Heart right ventricle (tissue), 16 donors: ENCODE data around the gene AADAC. TPM values are rescaled to one million over a fixed set of nuclear protein-coding genes. Genes with fewer than 3 reads are reported as not detected.
"Not testable (repeated sequence)": the region's sequence is repeated elsewhere in the genome, so short reads cannot be mapped to it uniquely, and the experiment has no call there.

Experiments used
- ATAC-seq, 8 donors: fragments of 200-7000 bp; cut with Tn5 transposase; one replicate each; pipeline ENCODE4 v1.9.1; 2020; ENCODE audit warnings: mild to moderate bottlenecking in 8 of 8, moderate library complexity in 8 of 8, moderate number of reproducible peaks in 1 of 8
- DNase-seq, 2 donors: peaks; one replicate each; pipeline ENCODE4 v3.0.0-alpha.2; 2020
- H3K27ac ChIP-seq, 10 donors: fragments of 200-600 bp; sonication (generic) in 2 of 10; one replicate each; pipeline versions ENCODE4 v1.5.0 to v1.8.0; 2020 to 2022; ENCODE audit warnings: mild to moderate bottlenecking in 3 of 10
- H3K27me3 ChIP-seq, 7 donors: fragments of 200-600 bp; one replicate each; pipeline ENCODE4 v1.8.0; 2021 to 2022; ENCODE audit warnings: mild to moderate bottlenecking in 2 of 7
- H3K36me3 ChIP-seq, 9 donors: fragments of 200-600 bp; sonication (generic) in 1 of 9; one replicate each; pipeline versions ENCODE4 v1.5.0 to v1.8.0; 2020 to 2022; ENCODE audit warnings: mild to moderate bottlenecking in 2 of 9
- H3K4me1 ChIP-seq, 9 donors: fragments of 200-600 bp; sonication (generic) in 1 of 9; one replicate each; pipeline versions ENCODE4 v1.5.0 to v1.8.0; 2020 to 2022; ENCODE audit warnings: mild to moderate bottlenecking in 4 of 9
- H3K4me3 ChIP-seq, 10 donors: fragments of 200-600 bp; sonication (generic) in 2 of 10; one replicate each; pipeline versions ENCODE4 v1.5.0 to v1.8.0; 2020 to 2022; ENCODE audit warnings: mild to moderate bottlenecking in 7 of 10, moderate library complexity in 2 of 10
- H3K9me3 ChIP-seq, 11 donors: fragments of 200-600 bp in 10 of 11; sonication (generic) in 2 of 11; one replicate each; pipeline versions ENCODE4 v1.5.0 to v1.8.0; 2013 to 2022; ENCODE audit warnings: mild to moderate bottlenecking in 2 of 11, control low read depth in 1 of 11, moderate library complexity in 1 of 11
- WGBS, 2 donors: extraction: QIAGEN DNeasy Blood & Tissue Kit; methylation state at CpG; one replicate each; pipeline ENCODE4 v1.1.7; 2013; ENCODE audit warnings: inconsistent platforms in 1 of 2; 5-methylcytosine and 5-hydroxymethylcytosine counted together
- intact Hi-C, 10 donors: fragments of 100-400 bp; cut with DNase I; formaldehyde crosslinking; loops; one replicate each; pipeline versions ENCODE4 v1.11.1 to v1.14.2; 2022
- long read RNA-seq, 3 donors: library from polyadenylated mRNA; unstranded; transcript quantifications; one replicate each; pipeline ENCODE4 v2.0.0, GENCODE V29; 2020 to 2021
- polyA plus RNA-seq, 2 donors: library from polyadenylated mRNA; stranded (reverse); fragments of 200-250 nt; gene quantifications; one replicate each; pipeline ENCODE4 v1.2.3, GENCODE V29; 2013
- total RNA-seq, 10 donors: library from RNA; stranded (reverse); fragmentation: NEBNext Ultra II Directional in 3 of 10; extraction: Animal tissue kit (Norgen Biotek cat#: 25700) in 3 of 10; gene quantifications; one replicate each; pipeline versions ENCODE4 v1.2.1 to v1.2.4, GENCODE V29; 2021 to 2023
- TF ChIP-seq, protein P1 (sequence below), 9 donors: fragments of 200-600 bp; sonication (generic) in 2 of 9; IDR thresholded peaks; one replicate each; pipeline versions ENCODE4 v1.5.0 to v1.8.0; 2021 to 2022; ENCODE audit warnings: antibody characterized with exemption in 9 of 9, mild to moderate bottlenecking in 5 of 9, moderate library complexity in 1 of 9
- donor health status: Arrhythmogenic right ventricular cardiomyopathy.
- donor health status: ischemic (EF 13 %, LVEDD 7.1; RV severe dilation, severe dysfunction).
- donor health status: healthy with polysubstance abuse.
- donor health status: DM: no; HTN: yes; CAD: no.
- donor health status: DM: no; HTN: no; CAD: no.
- donor health status: ischemic (EF 25% LVEDD 6.9; RV normal size, moderate dysfunction).
- donor health status: ischemic (EF 25% LVEDD 5.7; RV mildly dilated, moderate dysfunction).
- donor health status: healthy.
- donor health status: DM: yes; HTN: yes; CAD: no.
- donor health status: Ischemic cardiomyopathy.
- donor health status: ischemic (EF 35%, LVEDD 5.7; RV mildly dilated, moderate dysfunction).
- donor health status: nonischemic (EF 11% LVEDD 7.7; RV severe dilation, severe dysfunction).
- donor health status: DM: yes; HTN: yes; CAD: no.
- donor health status: PGD.
- donor health status: ischemic (EF 29% LVEDD 5.4; RV normal size, mild dysfunction).
- donor health status: nonischemic (EF 23%, LVEDD 6.1; RV moderate dilation, normal function).

The AADAC gene, protein sequence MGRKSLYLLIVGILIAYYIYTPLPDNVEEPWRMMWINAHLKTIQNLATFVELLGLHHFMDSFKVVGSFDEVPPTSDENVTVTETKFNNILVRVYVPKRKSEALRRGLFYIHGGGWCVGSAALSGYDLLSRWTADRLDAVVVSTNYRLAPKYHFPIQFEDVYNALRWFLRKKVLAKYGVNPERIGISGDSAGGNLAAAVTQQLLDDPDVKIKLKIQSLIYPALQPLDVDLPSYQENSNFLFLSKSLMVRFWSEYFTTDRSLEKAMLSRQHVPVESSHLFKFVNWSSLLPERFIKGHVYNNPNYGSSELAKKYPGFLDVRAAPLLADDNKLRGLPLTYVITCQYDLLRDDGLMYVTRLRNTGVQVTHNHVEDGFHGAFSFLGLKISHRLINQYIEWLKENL
- total RNA-seq, result under 1 TPM in 1 of 10 donors, not detected in 9; 0.14 TPM
- under 1 TPM in 1 of 2 donors, not detected in 1; 0.01 TPM for polyA plus RNA-seq
- long read RNA-seq, donor 1, result 0 reads
- long read RNA-seq, donor 2, result 0 reads
- long read RNA-seq, donor 3, result 0 reads

DNA sequence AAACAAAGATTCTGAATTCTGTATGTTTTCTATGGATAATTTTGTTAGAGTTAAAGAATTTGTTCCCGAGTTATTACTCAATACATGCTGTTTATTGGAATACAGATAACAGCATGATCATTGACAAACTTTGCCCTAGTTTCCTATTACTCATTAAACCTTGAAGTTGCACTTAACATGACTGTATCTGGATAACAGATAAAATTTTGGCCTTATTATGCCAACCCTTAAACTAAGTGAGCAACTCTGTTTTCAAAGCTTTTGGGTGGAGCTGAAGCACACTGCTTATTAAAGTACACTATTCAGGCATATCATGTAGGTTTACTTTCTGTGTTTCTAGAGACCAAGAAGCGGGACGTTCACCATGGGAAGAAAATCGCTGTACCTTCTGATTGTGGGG lies at the start of gene AADAC:
TSS of gene AADAC (plus strand) at position 318 of the 400 bp plus-strand sequence. CDS start at position 365, 47 bp downstream.
- H3K27me3 ChIP-seq, result no peaks in the 10 kb centered on the region
- TF ChIP-seq, protein P1, sequence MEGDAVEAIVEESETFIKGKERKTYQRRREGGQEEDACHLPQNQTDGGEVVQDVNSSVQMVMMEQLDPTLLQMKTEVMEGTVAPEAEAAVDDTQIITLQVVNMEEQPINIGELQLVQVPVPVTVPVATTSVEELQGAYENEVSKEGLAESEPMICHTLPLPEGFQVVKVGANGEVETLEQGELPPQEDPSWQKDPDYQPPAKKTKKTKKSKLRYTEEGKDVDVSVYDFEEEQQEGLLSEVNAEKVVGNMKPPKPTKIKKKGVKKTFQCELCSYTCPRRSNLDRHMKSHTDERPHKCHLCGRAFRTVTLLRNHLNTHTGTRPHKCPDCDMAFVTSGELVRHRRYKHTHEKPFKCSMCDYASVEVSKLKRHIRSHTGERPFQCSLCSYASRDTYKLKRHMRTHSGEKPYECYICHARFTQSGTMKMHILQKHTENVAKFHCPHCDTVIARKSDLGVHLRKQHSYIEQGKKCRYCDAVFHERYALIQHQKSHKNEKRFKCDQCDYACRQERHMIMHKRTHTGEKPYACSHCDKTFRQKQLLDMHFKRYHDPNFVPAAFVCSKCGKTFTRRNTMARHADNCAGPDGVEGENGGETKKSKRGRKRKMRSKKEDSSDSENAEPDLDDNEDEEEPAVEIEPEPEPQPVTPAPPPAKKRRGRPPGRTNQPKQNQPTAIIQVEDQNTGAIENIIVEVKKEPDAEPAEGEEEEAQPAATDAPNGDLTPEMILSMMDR (IDR thresholded peaks at IDR 0.05), result no peak
- ATAC-seq (no peak), DNase-seq (no peak)
- H3K36me3 ChIP-seq, result no peaks in the 10 kb centered on the region
- 88 to 96% methylated on average over 4 of the region's 4 CpGs for WGBS, 2 donors
- intact Hi-C loops, result no loop called here
- no peak within 1 kb of the TSS for H3K27ac ChIP-seq
- no peak within 1 kb of the TSS for H3K4me3 ChIP-seq
- no peaks in the 10 kb centered on the region for H3K4me1 ChIP-seq
- H3K9me3 ChIP-seq, result peaks cover 0 to 14% (median 0%) of the 10 kb centered on the region in 11 donors

DNA sequence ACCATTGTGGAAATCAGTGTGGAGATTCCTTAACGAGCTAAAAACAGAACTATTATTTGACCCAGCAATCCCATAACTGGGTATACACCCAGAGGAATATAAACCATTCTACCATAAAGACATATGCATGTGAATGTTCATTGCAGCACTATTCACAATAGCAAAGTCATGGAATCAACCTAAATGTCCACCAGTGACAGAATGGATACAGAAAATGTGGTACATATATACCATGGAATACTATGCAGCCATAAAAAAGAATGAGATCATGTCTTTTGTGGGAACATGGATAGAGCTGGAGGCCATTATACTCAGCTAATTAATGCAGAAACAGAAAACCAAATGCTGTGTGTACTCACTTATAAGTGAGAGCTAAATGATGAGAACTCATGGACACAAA lies 49.2 kb upstream of the AADAC start:
- H3K36me3 ChIP-seq, H3K27ac ChIP-seq, DNase-seq, ATAC-seq, H3K4me3 ChIP-seq, H3K27me3 ChIP-seq, H3K9me3 ChIP-seq, intact Hi-C loops: not testable (repeated sequence)
- H3K4me1 ChIP-seq, result peaks cover 0 to 30% (median 5%) of the 10 kb centered on the region in 9 donors
- WGBS, 2 donors, result 81 to 85% methylated on average over 1 of the region's 1 CpG

DNA sequence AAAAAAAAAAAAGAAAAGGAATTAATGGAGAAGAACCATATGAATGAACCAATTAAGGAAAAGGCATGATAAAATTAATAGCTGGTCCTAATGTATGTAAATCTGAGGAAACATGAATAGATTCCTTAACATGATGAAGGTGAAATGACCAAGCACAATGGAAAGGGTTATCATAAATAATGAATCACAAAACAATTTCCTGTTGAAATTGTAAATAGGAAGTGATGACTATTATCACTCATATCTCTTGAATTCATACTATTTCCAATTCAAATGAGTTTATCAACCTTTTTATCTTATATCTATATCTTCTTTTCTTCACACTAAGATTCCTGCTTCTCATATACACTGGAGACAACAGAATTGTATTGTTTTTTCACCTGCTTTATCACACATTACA lies 48.2 kb upstream of the AADAC start:
- H3K27me3 ChIP-seq, result no peaks in the 10 kb centered on the region
- peaks cover 0 to 40% (median 13%) of the 10 kb centered on the region in 9 donors for H3K4me1 ChIP-seq
- no peak overlapping the region for H3K4me3 ChIP-seq
- intact Hi-C loops, result no loop called here
- H3K9me3 ChIP-seq, result peaks cover 0 to 6% (median 3%) of the 10 kb centered on the region in 11 donors
- DNase-seq (no peak), ATAC-seq (no peak)
- no peak overlapping the region for H3K27ac ChIP-seq
- TF ChIP-seq, protein P1 (IDR thresholded peaks at IDR 0.05), result no peak
- H3K36me3 ChIP-seq, result no peaks in the 10 kb centered on the region

DNA sequence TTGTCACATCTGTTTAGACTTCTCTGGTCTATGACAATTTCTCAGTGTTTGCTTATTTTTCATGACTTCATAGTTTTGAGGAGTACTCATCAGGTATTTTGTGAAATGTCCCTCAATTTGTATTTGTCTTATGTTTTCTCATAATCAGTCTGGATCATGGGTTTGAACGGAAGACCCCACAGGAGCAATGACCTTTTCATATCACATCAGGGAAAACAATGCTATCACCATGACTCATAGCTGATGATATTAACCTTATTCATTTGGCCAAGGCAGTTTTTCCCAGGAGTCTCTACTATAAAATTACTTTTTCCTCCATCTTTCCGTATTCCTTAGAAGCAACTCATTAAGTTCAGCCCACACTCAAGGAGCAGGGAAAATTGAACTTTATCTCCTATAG lies 47.5 kb upstream of the AADAC start:
- Histone ChIP-seq H3K27ac (peak overlapping the region in 2 of 10 donors; percentile 16 to 32), H3K4me3 (no peak overlapping the region), H3K36me3 (no peaks in the 10 kb centered on the region), H3K9me3 (peaks cover 0 to 6% (median 3%) of the 10 kb centered on the region in 11 donors), H3K4me1 (peaks cover 2 to 47% (median 21%) of the 10 kb centered on the region in 9 donors), H3K27me3 (no peaks in the 10 kb centered on the region)
- intact Hi-C loops, result no loop called here
- TF ChIP-seq, protein P1 (IDR thresholded peaks at IDR 0.05), result no peak
- ATAC-seq (peak in 1 of 8 donors; percentile 54), DNase-seq (no peak)
- 63 to 79% methylated on average over 2 of the region's 2 CpGs for WGBS, 2 donors
